Stimulated activated CD4-positive, alpha-beta T cell treated with anti-CD3 and anti-CD28 coated beads, TNF-alpha, amount 100 ng/mL, for 1 hour (primary cell): Measurements from ENCODE around the gene METTL26.
A peak's percentile ranks its signal among the peaks of the same experiment; 100 is the strongest.

Source experiments
- DNase-seq, 3 donors: peaks; one replicate each; pipeline ENCODE4 v3.0.0-alpha.2; 2020; ENCODE audit warnings: low read depth in 3 of 3, low spot score in 1 of 3

Gene METTL26

GRCh38 chr16:638836-639235 lies 2.7 kb upstream of the METTL26 start:
- DNase-seq: no peak

- no peak for DNase-seq
These were observed 2.0 kb upstream of the METTL26 start for GRCh38 chr16:638034-638543.

- peak; percentile 74 to 84 (median 83) for DNase-seq
These were observed 1.2 kb upstream of the METTL26 start for GRCh38 chr16:637081-638018.

GRCh38 chr16:635573-636205 lies 416 bp downstream of the METTL26 start:
- DNase-seq: no peak

- no peak for DNase-seq
These were observed 1.1 kb downstream of the METTL26 start for GRCh38 chr16:634996-635395.

- DNase-seq: no peak
These were observed 1.9 kb downstream of the METTL26 start for GRCh38 chr16:634051-634670.

- no peak for DNase-seq
These were observed 2.6 kb downstream of the METTL26 start for GRCh38 chr16:633336-634050.

GRCh38 chr16:632486-633335 lies 3.4 kb downstream of the METTL26 start:
- no peak for DNase-seq

- no peak for DNase-seq
These were observed 4.2 kb downstream of the METTL26 start for GRCh38 chr16:631808-632358.

GRCh38 chr16:630815-631405 lies 5.2 kb downstream of the METTL26 start, which contains the start of gene WFIKKN1:
TSS of gene WFIKKN1 (plus strand) at chr16:630985. CDS start at chr16:631254, 269 bp downstream.
- no peak for DNase-seq

GRCh38 chr16:630249-630814 lies 5.8 kb downstream of the METTL26 start:
- DNase-seq: no peak

- DNase-seq: no peak
These were observed 6.3 kb downstream of the METTL26 start for GRCh38 chr16:629833-630248.

- no peak for DNase-seq
These were observed 6.8 kb downstream of the METTL26 start for GRCh38 chr16:629185-629832.

GRCh38 chr16:628321-629061 lies 7.6 kb downstream of the METTL26 start:
- DNase-seq: no peak

GRCh38 chr16:627454-628239 lies 8.5 kb downstream of the METTL26 start:
- no peak for DNase-seq

- no peak for DNase-seq
These were observed 9.2 kb downstream of the METTL26 start for GRCh38 chr16:626787-627453.
